ENCODE data around the gene NEBL. TPM values are rescaled to one million over a fixed set of nuclear protein-coding genes. Genes with fewer than 3 reads are reported as not detected.

NEBL gene
- total RNA-seq, 4 donors from 2014 or later = 52.0 to 100 (median 62.3) TPM

DNA sequence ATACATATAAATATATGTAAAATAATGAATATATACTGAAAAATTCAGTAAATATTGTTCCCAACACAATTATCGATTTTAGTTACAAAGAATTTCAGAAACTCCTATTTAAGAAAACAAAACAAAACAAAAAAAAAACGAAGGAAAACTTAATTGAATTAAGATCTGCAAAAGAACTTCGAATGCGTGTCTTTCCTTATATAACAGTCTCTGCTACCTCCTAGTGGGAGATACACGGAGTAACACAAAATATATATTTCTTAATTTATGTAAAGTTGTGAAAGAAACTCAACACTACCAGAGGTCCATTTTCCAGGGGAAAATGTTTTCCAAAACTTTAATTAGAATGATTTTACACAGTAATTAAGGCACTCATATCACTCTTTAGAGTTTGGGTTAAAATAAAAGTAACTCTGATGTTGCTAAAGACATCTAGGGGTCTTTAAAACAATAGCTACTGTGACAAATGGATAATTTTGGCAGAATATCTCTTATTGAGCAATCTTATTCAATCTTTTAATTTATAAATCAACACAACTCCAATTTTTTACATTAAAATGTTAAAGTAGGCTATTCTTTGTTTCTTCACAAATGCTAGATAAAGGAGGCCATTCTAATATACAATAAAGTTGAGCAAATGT, 41.6 kb downstream of the NEBL start:
- DNase-seq (ENCODE audit: low spot score in 2 of 2) = no peak
- intact Hi-C loops (cut with DNase I; ENCODE audit: low total_unique reads) = no loop called here
- 25 to 28% methylated on average over 5 of the region's 5 CpGs for WGBS, 2 donors
- H3K4me3 ChIP-seq (ENCODE audit: low read depth, poor library complexity, severe bottlenecking) = no peak overlapping the region
- no peak for TF ChIP-seq POLR2A (IDR thresholded peaks at IDR 0.05)
- TF ChIP-seq, protein P1, sequence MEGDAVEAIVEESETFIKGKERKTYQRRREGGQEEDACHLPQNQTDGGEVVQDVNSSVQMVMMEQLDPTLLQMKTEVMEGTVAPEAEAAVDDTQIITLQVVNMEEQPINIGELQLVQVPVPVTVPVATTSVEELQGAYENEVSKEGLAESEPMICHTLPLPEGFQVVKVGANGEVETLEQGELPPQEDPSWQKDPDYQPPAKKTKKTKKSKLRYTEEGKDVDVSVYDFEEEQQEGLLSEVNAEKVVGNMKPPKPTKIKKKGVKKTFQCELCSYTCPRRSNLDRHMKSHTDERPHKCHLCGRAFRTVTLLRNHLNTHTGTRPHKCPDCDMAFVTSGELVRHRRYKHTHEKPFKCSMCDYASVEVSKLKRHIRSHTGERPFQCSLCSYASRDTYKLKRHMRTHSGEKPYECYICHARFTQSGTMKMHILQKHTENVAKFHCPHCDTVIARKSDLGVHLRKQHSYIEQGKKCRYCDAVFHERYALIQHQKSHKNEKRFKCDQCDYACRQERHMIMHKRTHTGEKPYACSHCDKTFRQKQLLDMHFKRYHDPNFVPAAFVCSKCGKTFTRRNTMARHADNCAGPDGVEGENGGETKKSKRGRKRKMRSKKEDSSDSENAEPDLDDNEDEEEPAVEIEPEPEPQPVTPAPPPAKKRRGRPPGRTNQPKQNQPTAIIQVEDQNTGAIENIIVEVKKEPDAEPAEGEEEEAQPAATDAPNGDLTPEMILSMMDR (IDR thresholded peaks at IDR 0.05) = no peak

DNA sequence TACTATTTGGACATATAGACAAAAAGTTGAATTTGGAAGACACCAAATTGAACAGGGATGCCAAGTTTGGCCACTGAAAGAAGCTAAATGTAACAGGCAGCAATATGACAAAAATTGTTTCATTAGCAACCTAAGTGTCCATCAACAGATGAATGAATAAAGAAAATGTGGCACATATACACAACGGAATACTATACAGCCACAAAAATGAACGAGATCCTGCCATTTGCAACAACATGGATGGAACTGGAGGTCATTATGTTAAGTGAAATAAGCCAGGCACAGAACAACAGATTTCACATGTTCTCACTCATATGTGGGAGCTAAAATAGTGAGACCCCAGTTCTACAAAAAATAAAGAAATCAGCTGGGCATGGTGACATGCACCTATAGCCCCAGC, 43.8 kb downstream of the NEBL start:
- intact Hi-C loops (cut with DNase I; ENCODE audit: low total_unique reads) = no loop called here
- 96 to 98% methylated on average over 2 of the region's 2 CpGs for WGBS, 2 donors

DNA sequence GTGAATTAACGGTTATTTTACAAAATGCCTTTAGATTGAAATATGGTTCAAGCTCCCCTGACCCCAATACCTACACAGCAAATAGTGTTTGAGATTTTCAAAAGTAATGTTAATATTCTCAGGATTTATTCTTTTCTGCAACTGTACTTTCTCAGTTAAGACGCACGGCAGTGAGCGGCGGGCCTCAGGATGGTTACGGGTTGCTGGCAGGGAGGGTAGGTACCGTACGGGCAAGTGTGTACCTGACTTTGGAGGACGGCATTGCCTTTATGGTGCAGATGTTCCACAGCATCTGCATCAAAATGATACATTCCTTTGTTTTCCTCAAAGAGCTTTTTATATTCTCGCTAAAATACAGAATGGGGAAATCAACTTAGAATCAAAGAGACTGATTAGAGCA, 44.8 kb downstream of the NEBL start:
- 95 to 96% methylated on average over 10 of the region's 10 CpGs for WGBS, 2 donors
- TF ChIP-seq, protein P1 (IDR thresholded peaks at IDR 0.05) = no peak
- intact Hi-C loops (cut with DNase I; ENCODE audit: low total_unique reads) = no loop called here
- no peak for DNase-seq (ENCODE audit: low spot score in 2 of 2)
- no peak overlapping the region for H3K4me3 ChIP-seq (ENCODE audit: low read depth, poor library complexity, severe bottlenecking)

More for the DNA sequence above, 43.8 kb downstream of the NEBL start:
- DNase-seq (ENCODE audit: low spot score in 2 of 2) = no peak
- H3K4me3 ChIP-seq (ENCODE audit: low read depth, poor library complexity, severe bottlenecking) = no peak overlapping the region
- TF ChIP-seq, protein P1 (IDR thresholded peaks at IDR 0.05) = no peak
- TF ChIP-seq POLR2A (IDR thresholded peaks at IDR 0.05) = no peak

DNA sequence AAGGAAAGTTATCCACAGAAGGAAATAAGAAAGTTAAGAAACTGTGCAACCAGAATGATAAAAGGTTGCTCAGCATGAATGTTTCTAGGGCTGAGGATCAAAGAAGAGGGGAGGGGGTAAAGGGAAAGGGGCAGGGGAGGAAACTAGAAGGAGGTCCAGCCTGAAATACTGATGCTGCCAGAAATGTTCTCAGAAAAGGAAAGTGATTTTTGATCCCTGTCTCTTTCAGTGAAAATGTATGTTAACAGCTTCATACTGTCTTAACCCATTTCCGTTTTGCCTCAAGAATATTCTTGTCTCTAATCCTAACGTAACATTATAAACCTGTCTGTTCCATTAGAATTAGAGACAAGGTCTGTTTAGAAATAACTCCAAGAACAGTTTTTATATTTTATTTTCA, 49.6 kb downstream of the NEBL start:
- intact Hi-C loops (cut with DNase I; ENCODE audit: low total_unique reads) = no loop called here
- H3K4me3 ChIP-seq (ENCODE audit: low read depth, poor library complexity, severe bottlenecking) = no peak overlapping the region
- WGBS, 2 donors = 87 to 90% methylated on average over 2 of the region's 2 CpGs
- no peak for DNase-seq (ENCODE audit: low spot score in 2 of 2)
- TF ChIP-seq, protein P1 (IDR thresholded peaks at IDR 0.05) = no peak
- no peak for TF ChIP-seq POLR2A (IDR thresholded peaks at IDR 0.05)

DNA sequence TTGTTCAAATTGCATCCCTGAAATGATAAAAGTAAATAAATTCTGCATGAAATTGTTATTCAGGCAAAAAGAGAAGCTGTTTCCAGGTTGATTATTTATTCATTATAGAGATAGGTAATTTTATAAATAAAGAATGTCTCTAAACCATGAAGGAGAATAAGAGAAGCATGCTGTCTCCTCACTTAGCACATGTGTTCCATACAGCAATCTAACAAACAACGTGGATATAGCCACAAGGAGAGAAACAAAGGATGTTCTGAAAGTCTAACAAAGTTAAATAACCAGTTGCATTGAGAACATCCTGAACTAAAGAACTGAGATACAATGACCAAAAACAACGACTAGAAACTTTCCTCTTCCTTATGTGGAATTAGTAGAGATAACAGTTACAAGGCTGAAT, 50.8 kb downstream of the NEBL start:
- 63 to 80% methylated on average over 2 of the region's 2 CpGs for WGBS, 2 donors
- H3K4me3 ChIP-seq (ENCODE audit: low read depth, poor library complexity, severe bottlenecking) = no peak overlapping the region
- intact Hi-C loops (cut with DNase I; ENCODE audit: low total_unique reads) = no loop called here
- no peak for TF ChIP-seq POLR2A (IDR thresholded peaks at IDR 0.05)
- TF ChIP-seq, protein P1 (IDR thresholded peaks at IDR 0.05) = no peak
- DNase-seq (ENCODE audit: low spot score in 2 of 2) = no peak

DNA sequence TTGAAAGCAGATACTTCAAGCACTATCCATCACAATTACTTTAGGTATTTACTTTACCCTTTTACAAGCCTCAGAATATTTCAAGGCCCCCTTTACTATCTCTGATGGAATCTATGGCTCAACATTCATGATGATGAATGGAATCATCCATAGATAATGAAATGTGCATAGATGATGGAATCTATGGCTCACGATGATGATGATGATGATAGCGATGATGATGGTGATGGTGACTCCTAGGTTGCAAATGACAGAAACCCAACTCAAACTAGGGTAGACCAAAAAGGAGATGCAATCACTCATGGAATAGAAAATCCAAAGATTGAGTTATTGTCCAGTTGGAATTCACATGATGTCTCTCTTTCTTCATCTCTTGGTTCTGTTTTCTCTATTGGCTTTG, 55.7 kb downstream of the NEBL start:
- DNase-seq (ENCODE audit: low spot score in 2 of 2) = no peak
- 96 to 98% methylated on average over 2 of the region's 2 CpGs for WGBS, 2 donors
- TF ChIP-seq, protein P1 (IDR thresholded peaks at IDR 0.05) = no peak
- H3K4me3 ChIP-seq (ENCODE audit: low read depth, poor library complexity, severe bottlenecking) = no peak overlapping the region
- intact Hi-C loops (cut with DNase I; ENCODE audit: low total_unique reads) = no loop called here
